CD14-positive monocyte (primary cell): ENCODE data around the gene EEFSEC. TPM values are rescaled to one million over a fixed set of nuclear protein-coding genes. Genes with fewer than 3 reads are reported as not detected.

ENCODE experiments used
- DNase-seq, 3 donors: peaks; one replicate each; pipeline ENCODE4 v3.0.0-alpha.2; 2011 to 2022
- H2AFZ ChIP-seq: 2 replicates; pipeline ENCODE4 v1.6.0; 2012; ENCODE audit warnings: mild to moderate bottlenecking, low read depth, low read length, inconsistent platforms; ENCODE audit not compliant: insufficient read depth, poor library complexity, severe bottlenecking
- H3K27ac ChIP-seq, 2 donors: 1 replicate in 1 of 2; 2 replicates in 1 of 2; pipeline ENCODE4 v1.5.1; 2012 to 2013; ENCODE audit warnings: low read length in 2 of 2, control low read depth in 1 of 2, inconsistent platforms in 1 of 2, low read depth in 1 of 2, mild to moderate bottlenecking in 1 of 2
- H3K27me3 ChIP-seq, 2 donors: one replicate each; pipeline versions ENCODE4 v1.6.0 to v1.6.1; 2011 to 2013; ENCODE audit warnings: low read length in 2 of 2; ENCODE audit not compliant: control insufficient read depth in 2 of 2, insufficient read depth in 2 of 2
- H3K36me3 ChIP-seq, 2 donors: replicated peaks in 1 of 2; 1 replicate in 1 of 2; 2 replicates in 1 of 2; pipeline versions ENCODE4 v1.5.1 to v1.6.1; 2012 to 2013; ENCODE audit warnings: low read length in 2 of 2, control low read depth in 1 of 2, inconsistent platforms in 1 of 2, mild to moderate bottlenecking in 1 of 2; ENCODE audit not compliant: insufficient read depth in 2 of 2, control insufficient read depth in 1 of 2
- H3K4me1 ChIP-seq, 2 donors: 1 replicate in 1 of 2; 2 replicates in 1 of 2; pipeline versions ENCODE4 v1.5.1 to v1.6.1; 2012 to 2013; ENCODE audit warnings: low read length in 2 of 2, control low read depth in 1 of 2, inconsistent platforms in 1 of 2, mild to moderate bottlenecking in 1 of 2, moderate library complexity in 1 of 2; ENCODE audit not compliant: insufficient read depth in 2 of 2, control insufficient read depth in 1 of 2
- H3K4me2 ChIP-seq: replicated peaks from 2 replicates; pipeline ENCODE3; 2012; ENCODE audit warnings: low read length, moderate library complexity, mild to moderate bottlenecking; ENCODE audit not compliant: poor library complexity, severe bottlenecking; ENCODE audit errors: extremely low read depth
- H3K4me3 ChIP-seq, 3 experiments: fragments of 200-600 bp in 1 of 3; sonication (generic) in 1 of 3; replicated peaks in 1 of 3; 1 replicate in 2 of 3; 2 replicates in 1 of 3; pipeline ENCODE4 v1.5.1; 2011 to 2013; ENCODE audit warnings: low read length in 3 of 3, mild to moderate bottlenecking in 3 of 3, control low read depth in 2 of 3, low read depth in 2 of 3, inconsistent platforms in 1 of 3, moderate library complexity in 1 of 3
- H3K79me2 ChIP-seq: 2 replicates; pipeline ENCODE4 v1.6.0; 2012; ENCODE audit warnings: mild to moderate bottlenecking, control low read depth, inconsistent platforms, low read length, moderate library complexity; ENCODE audit not compliant: insufficient read depth
- H3K9ac ChIP-seq: 2 replicates; pipeline ENCODE4 v1.6.0; 2017; ENCODE audit warnings: low read length, mild to moderate bottlenecking; ENCODE audit not compliant: insufficient read depth, poor library complexity, severe bottlenecking
- H3K9me3 ChIP-seq, 2 donors: replicated peaks in 1 of 2; 1 replicate in 1 of 2; 2 replicates in 1 of 2; pipeline versions ENCODE4 v1.5.1 to v1.6.1; 2012 to 2013; ENCODE audit warnings: low read length in 2 of 2, control low read depth in 1 of 2; ENCODE audit not compliant: control insufficient read depth in 1 of 2, insufficient read depth in 1 of 2
- H4K20me1 ChIP-seq: 2 replicates; pipeline ENCODE4 v1.6.0; 2012; ENCODE audit warnings: mild to moderate bottlenecking, low read length, control low read depth, moderate library complexity; ENCODE audit not compliant: insufficient read depth
- H3K27ac Mint-ChIP-seq, 7 donors: one replicate each; pipeline ENCODE4 v1.8.0; 2020; ENCODE audit warnings: mild to moderate bottlenecking in 7 of 7, mixed read lengths in 7 of 7, moderate library complexity in 6 of 7, inconsistent platforms in 2 of 7
- H3K27me3 Mint-ChIP-seq, 3 donors: one replicate each; pipeline ENCODE4 v1.8.0; 2021 to 2022; ENCODE audit warnings: low read depth in 3 of 3, mild to moderate bottlenecking in 3 of 3, mixed read lengths in 3 of 3, moderate library complexity in 3 of 3, inconsistent platforms in 1 of 3
- H3K36me3 Mint-ChIP-seq, 2 donors: one replicate each; pipeline ENCODE4 v1.8.0; 2020; ENCODE audit warnings: mixed read lengths in 2 of 2, inconsistent platforms in 1 of 2, mild to moderate bottlenecking in 1 of 2
- H3K4me1 Mint-ChIP-seq: one replicate; pipeline ENCODE4 v1.8.0; 2020; ENCODE audit warnings: mild to moderate bottlenecking, mixed read lengths
- H3K4me3 Mint-ChIP-seq, 2 donors: one replicate each; pipeline ENCODE4 v1.8.0; 2020; ENCODE audit warnings: mild to moderate bottlenecking in 2 of 2, mixed read lengths in 2 of 2, moderate library complexity in 1 of 2
- H3K9me3 Mint-ChIP-seq, 7 donors: one replicate each; pipeline ENCODE4 v1.8.0; 2020 to 2022; ENCODE audit warnings: mixed read lengths in 7 of 7, mild to moderate bottlenecking in 6 of 7, moderate library complexity in 6 of 7, inconsistent platforms in 2 of 7
- WGBS: methylation state at CpG from one replicate; pipeline ENCODE4 v1.1.5; 2013; ENCODE audit warnings: missing lambda C conversion rate; ENCODE audit not compliant: insufficient coverage; 5-methylcytosine and 5-hydroxymethylcytosine counted together
- intact Hi-C, 2 donors: fragments of 100-400 bp; cut with micrococcal nuclease; formaldehyde crosslinking; loops; one replicate each; pipeline versions ENCODE4 v1.15.0 to v1.15.1; 2023
- polyA plus RNA-seq, 3 donors: library from polyadenylated mRNA; depleted of rRNA in 1 of 3; unstranded in 2 of 3; stranded (reverse) in 1 of 3; fragments of 300-500 nt in 2 of 3; fragments of >200 nt in 1 of 3; fragmentation: Illumina TruSeq in 2 of 3; gene quantifications; 1 replicate in 2 of 3; 2 replicates in 1 of 3; pipeline ENCODE4 v1.2.3, GENCODE V29; 2012 to 2021
- TF ChIP-seq, protein P1 (sequence below): fragments of 200-600 bp; IDR thresholded peaks from one replicate; pipeline ENCODE4 v1.8.0; 2022; ENCODE audit warnings: antibody characterized with exemption, mild to moderate bottlenecking

EEFSEC gene
- polyA plus RNA-seq, 3 donors, result 13.3 to 14.9 (median 14.9) TPM

DNA sequence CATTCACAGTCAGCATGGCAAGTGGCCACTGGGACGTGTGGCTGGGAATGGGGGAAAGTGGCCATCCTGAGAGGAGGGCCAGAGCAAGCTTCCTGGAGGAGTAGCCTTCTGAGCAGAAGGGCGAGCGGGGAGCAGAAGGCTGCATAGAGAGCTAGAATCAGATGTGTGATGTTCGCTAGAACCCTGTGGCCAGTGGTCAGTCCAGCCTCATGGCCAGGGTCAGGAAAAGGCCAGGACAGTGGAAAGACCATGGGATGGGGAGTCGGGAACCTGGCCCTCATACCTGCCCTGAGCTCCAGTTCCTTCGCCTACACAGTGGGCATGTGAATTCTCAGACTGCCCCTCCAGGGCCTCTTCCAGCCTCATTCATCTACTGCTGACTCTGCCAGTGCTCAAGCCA is 211.0 kb downstream of the EEFSEC start:
- H2AFZ ChIP-seq, result no peak overlapping the region
- no peak overlapping the region for H3K27ac ChIP-seq
- peaks cover 13 to 49% of the 10 kb centered on the region in 2 donors for H3K36me3 ChIP-seq
- no peak overlapping the region for H3K9ac ChIP-seq
- H3K4me1 Mint-ChIP-seq, result no peaks in the 10 kb centered on the region
- no peaks in the 10 kb centered on the region for H3K79me2 ChIP-seq
- TF ChIP-seq, protein P1, sequence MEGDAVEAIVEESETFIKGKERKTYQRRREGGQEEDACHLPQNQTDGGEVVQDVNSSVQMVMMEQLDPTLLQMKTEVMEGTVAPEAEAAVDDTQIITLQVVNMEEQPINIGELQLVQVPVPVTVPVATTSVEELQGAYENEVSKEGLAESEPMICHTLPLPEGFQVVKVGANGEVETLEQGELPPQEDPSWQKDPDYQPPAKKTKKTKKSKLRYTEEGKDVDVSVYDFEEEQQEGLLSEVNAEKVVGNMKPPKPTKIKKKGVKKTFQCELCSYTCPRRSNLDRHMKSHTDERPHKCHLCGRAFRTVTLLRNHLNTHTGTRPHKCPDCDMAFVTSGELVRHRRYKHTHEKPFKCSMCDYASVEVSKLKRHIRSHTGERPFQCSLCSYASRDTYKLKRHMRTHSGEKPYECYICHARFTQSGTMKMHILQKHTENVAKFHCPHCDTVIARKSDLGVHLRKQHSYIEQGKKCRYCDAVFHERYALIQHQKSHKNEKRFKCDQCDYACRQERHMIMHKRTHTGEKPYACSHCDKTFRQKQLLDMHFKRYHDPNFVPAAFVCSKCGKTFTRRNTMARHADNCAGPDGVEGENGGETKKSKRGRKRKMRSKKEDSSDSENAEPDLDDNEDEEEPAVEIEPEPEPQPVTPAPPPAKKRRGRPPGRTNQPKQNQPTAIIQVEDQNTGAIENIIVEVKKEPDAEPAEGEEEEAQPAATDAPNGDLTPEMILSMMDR, result no peak
- no peak overlapping the region for H3K4me3 ChIP-seq
- peak overlapping the region in 1 of 7 donors; percentile 68 for H3K27ac Mint-ChIP-seq
- WGBS, result 95% methylated on average over 4 of the region's 6 CpGs
- no peaks in the 10 kb centered on the region for H3K27me3 ChIP-seq
- intact Hi-C loops, result loop anchor here in 1 of 2 donors (10.0 kb wide), 1 partner anchor 719 kb away; no protein-coding TSS in a partner anchor
- no peaks in the 10 kb centered on the region for H4K20me1 ChIP-seq
- DNase-seq, result no peak
- H3K4me3 Mint-ChIP-seq, result no peak overlapping the region
- peaks cover 0 to 2% (median 0%) of the 10 kb centered on the region in 7 donors for H3K9me3 Mint-ChIP-seq
- H3K4me2 ChIP-seq, result no peak overlapping the region
- peaks cover 31 to 42% of the 10 kb centered on the region in 2 donors for H3K36me3 Mint-ChIP-seq
- H3K9me3 ChIP-seq, result no peaks in the 10 kb centered on the region
- H3K4me1 ChIP-seq, result no peaks in the 10 kb centered on the region
- H3K27me3 Mint-ChIP-seq, result peaks cover 0 to 3% (median 0%) of the 10 kb centered on the region in 3 donors

DNA sequence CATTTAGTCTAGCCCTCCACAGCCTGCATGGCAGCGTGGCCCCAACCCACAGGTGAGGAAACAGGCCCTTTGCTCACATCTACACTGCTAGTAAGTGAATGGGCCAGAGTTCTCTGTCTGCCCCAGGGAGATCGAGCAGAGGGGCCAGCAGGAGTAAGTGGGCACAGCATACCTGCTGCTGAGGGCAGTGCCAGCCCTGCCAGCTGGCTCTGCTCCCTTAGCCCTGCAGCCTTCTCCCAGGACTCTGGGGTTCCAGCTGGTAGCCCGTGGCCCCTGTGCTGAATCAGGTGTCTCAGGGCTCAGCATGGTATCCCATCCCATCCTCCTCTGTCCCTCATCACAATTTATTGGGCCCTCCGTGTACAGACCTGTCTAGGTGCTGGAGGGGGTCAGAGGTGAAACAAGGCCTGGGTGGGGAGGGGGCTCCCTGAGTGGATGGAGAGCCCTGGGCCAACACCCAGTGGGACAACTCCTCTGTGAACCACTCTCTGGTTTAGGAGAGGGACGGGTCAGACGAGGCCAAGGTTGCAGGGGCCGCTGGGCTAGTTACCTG is 211.6 kb downstream of the EEFSEC start:
- H3K36me3 Mint-ChIP-seq, result peaks cover 33 to 42% of the 10 kb centered on the region in 2 donors
- WGBS, result 100% methylated on average over 4 of the region's 7 CpGs
- H3K9me3 Mint-ChIP-seq, result peaks cover 0 to 2% (median 0%) of the 10 kb centered on the region in 7 donors
- no peak for DNase-seq
- H3K4me3 Mint-ChIP-seq, result no peak overlapping the region
- Histone ChIP-seq H3K4me3 (no peak overlapping the region), H3K79me2 (no peaks in the 10 kb centered on the region), H2AFZ (no peak overlapping the region), H3K4me1 (no peaks in the 10 kb centered on the region), H3K27ac (no peak overlapping the region), H3K27me3 (no peaks in the 10 kb centered on the region), H3K9ac (no peak overlapping the region), H3K36me3 (peaks cover 11 to 43% of the 10 kb centered on the region in 2 donors), H3K9me3 (no peaks in the 10 kb centered on the region), H3K4me2 (no peak overlapping the region), H4K20me1 (no peaks in the 10 kb centered on the region)
- TF ChIP-seq, protein P1, result no peak
- H3K27ac Mint-ChIP-seq, result peak overlapping the region in 1 of 7 donors; percentile 68
- intact Hi-C loops, result loop anchor here in 1 of 2 donors (10.0 kb wide), 1 partner anchor 720 kb away; no protein-coding TSS in a partner anchor
- H3K4me1 Mint-ChIP-seq, result no peaks in the 10 kb centered on the region
- H3K27me3 Mint-ChIP-seq, result peaks cover 0 to 3% (median 0%) of the 10 kb centered on the region in 3 donors
